ENCODE measurements around the gene FAM236B. TPM values are rescaled to one million over a fixed set of nuclear protein-coding genes. Genes with fewer than 3 reads are reported as not detected.
"Not testable (repeated sequence)": the region's sequence is repeated elsewhere in the genome, so short reads cannot be mapped to it uniquely, and the experiment has no call there.

The FAM236B gene
- polyA plus RNA-seq, result not detected

DNA sequence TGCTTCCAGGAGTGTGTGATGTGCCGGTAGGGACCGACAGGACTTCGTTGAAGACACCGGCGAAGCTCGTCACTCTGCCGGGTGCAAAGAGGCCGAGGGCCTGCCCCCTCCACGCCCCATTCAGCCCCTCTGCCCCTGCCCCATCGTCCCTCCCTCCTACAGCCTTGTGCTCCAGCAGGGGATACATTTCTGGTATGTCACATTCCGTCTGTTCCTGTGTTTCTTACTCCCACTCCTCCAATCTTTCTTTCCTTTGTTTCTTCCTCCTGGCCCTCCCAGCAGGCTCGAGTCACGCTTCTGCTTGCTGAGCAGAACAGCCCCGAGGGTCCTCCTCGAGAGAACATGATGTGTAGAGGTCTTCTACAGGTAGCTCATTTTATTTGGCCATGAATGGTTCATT lies at the start of gene FAM236B:
Gene FAM236B (minus strand): TSS at position 101 of the 400 bp plus-strand sequence. CDS start 100 bp downstream, at position 1.
- H3K4me1 Mint-ChIP-seq, H3K4me3 Mint-ChIP-seq, H3K36me3 Mint-ChIP-seq, H3K27me3 Mint-ChIP-seq, H3K9me3 Mint-ChIP-seq, H3K27ac Mint-ChIP-seq: not testable (repeated sequence)

DNA sequence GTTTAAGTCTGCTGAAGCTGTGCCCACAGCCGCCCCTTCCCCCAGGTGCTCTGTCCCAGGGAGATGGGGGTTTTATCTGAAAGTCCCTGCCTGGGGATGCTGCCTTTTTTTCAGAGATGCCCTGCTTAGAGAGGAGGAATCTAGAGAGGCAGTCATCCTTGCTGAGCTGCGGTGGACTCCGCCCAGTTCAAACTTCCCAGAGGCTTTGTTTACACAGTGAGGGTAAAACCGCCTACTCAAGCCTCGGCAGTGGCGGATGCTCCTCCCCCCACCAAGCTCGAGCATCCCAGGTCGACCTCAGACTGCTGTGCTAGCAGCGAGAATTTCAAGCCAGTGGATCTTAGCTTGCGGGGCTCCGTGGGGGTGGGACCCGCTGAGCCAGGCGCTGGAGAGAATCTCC lies 48.2 kb upstream of the FAM236B start:
- not testable (repeated sequence) for H3K9me3 Mint-ChIP-seq, H3K4me3 Mint-ChIP-seq, H3K36me3 Mint-ChIP-seq, H3K4me1 Mint-ChIP-seq, H3K27me3 Mint-ChIP-seq, H3K27ac Mint-ChIP-seq

- H3K27me3 Mint-ChIP-seq, H3K27ac Mint-ChIP-seq, H3K9me3 Mint-ChIP-seq, H3K36me3 Mint-ChIP-seq, H3K4me3 Mint-ChIP-seq, H3K4me1 Mint-ChIP-seq: not testable (repeated sequence)
Measured at GRCh38 chrX:72808110-72808509, 25.6 kb upstream of the FAM236B start, which contains the start of gene FAM236D. Gene FAM236D, minus strand, starts transcription at chrX:72808210. Its CDS starts 100 bp downstream, at chrX:72808110.

GRCh38 chrX:72790390-72790789 lies 7.9 kb upstream of the FAM236B start:
- not testable (repeated sequence) for H3K36me3 Mint-ChIP-seq, H3K27ac Mint-ChIP-seq, H3K27me3 Mint-ChIP-seq, H3K4me3 Mint-ChIP-seq, H3K9me3 Mint-ChIP-seq, H3K4me1 Mint-ChIP-seq

- not testable (repeated sequence) for H3K27me3 Mint-ChIP-seq, H3K9me3 Mint-ChIP-seq, H3K36me3 Mint-ChIP-seq, H3K27ac Mint-ChIP-seq, H3K4me3 Mint-ChIP-seq, H3K4me1 Mint-ChIP-seq
Measured at GRCh38 chrX:72788142-72788541, 5.7 kb upstream of the FAM236B start.

GRCh38 chrX:72783964-72784363 lies 1.5 kb upstream of the FAM236B start:
- not testable (repeated sequence) for H3K27me3 Mint-ChIP-seq, H3K4me1 Mint-ChIP-seq, H3K27ac Mint-ChIP-seq, H3K4me3 Mint-ChIP-seq, H3K36me3 Mint-ChIP-seq, H3K9me3 Mint-ChIP-seq

DNA sequence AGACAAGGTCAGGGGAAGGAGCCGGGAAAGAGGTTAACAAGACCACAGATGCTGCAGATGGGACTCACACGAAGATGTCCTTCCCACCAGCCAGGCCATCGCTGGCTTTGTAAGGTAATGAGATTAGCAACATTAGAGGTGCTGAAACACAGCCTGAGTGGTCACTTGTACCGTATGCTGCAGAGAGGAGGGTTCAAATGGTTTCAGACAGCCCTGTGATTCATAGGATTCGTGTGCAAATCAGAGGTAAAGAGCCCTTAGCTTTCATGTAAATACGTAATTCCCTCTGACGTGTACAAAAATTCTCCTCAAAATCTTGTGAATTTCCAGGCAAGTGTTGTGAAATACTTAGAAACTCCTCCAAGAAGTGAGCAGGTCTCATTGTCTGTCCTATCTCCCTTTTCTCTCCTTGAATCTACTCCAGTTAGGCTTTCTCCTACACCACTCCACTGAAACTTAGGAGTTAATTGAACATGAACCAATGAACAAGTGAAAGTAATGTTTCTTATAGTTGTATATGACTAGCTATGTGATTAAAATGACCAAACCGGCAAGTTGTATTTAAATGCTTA lies 991 bp upstream of the FAM236B start:
- H3K4me1 Mint-ChIP-seq, H3K27me3 Mint-ChIP-seq, H3K36me3 Mint-ChIP-seq, H3K9me3 Mint-ChIP-seq, H3K27ac Mint-ChIP-seq, H3K4me3 Mint-ChIP-seq: not testable (repeated sequence)

- not testable (repeated sequence) for H3K27ac Mint-ChIP-seq, H3K36me3 Mint-ChIP-seq
Measured at GRCh38 chrX:72778146-72778545, 4.3 kb downstream of the FAM236B start.

DNA sequence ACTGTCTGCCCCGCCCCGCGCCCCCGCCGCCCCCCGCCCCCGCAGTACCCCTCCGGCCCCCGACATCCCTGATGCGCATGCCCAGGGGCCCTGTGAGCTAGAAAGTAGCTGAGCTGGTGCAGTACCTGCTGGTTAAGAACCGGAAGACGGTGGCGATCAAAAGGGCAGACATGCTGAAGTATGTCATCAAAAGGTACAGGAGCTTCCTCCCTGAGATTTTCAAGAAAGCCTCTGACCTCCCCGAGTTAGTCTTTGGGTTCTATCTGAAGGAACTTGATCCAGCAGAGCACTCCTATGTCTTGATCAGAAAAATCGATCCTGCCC lies 5.0 kb downstream of the FAM236B start:
- not testable (repeated sequence) for H3K36me3 Mint-ChIP-seq, H3K9me3 Mint-ChIP-seq, H3K27me3 Mint-ChIP-seq, H3K4me1 Mint-ChIP-seq, H3K27ac Mint-ChIP-seq, H3K4me3 Mint-ChIP-seq

More at GRCh38 chrX:72778146-72778545, 4.3 kb downstream of the FAM236B start:
- H3K4me3 Mint-ChIP-seq, H3K27me3 Mint-ChIP-seq, H3K4me1 Mint-ChIP-seq, H3K9me3 Mint-ChIP-seq: not testable (repeated sequence)

DNA sequence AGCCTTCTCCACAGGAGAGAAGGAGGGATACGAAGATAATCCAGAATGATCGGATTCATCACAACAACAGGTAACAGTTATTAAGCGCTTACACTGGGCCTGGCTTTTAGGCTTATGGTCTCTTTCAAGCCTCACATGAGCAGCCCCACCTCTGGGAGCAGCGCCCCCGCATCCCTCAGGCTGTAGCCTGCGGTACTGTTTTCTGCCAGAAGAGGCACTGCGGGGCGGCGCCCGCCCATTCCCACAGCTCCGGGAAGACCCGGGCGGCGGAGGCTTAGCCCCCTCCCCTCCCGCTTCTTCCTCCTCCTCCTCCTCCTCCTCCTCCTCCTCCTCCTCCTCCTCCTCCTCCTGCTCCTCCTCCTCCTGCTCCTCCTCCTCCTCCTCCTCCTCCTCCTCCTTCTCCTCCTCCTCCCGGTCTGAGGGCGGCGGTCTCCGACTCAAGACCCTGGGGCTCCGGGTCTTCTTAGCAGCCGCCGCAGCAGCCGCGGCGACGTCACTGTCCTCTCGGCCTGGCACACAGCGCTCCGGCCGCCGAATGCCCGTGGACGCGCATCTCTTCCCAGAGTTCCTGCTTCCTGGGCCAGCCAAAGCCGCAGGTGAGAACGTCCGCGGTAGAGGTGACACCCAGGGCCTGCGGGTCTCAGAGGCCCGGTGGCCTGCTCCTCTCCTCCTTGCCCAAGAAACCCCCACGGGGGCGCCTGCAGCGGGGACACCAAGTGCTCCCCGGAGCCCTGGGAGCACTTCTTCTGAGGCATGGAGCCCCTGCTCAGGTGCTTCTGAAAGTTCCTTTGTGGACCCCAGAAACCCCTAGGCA lies 5.6 kb downstream of the FAM236B start, which contains the start of gene DMRTC1B:
Gene DMRTC1B (plus strand): TSS at position 238 of the 814 bp plus-strand sequence. CDS start 68,246 bp downstream, outside the sequence.
- H3K4me3 Mint-ChIP-seq, H3K9me3 Mint-ChIP-seq, H3K27me3 Mint-ChIP-seq, H3K4me1 Mint-ChIP-seq, H3K27ac Mint-ChIP-seq, H3K36me3 Mint-ChIP-seq: not testable (repeated sequence)

DNA sequence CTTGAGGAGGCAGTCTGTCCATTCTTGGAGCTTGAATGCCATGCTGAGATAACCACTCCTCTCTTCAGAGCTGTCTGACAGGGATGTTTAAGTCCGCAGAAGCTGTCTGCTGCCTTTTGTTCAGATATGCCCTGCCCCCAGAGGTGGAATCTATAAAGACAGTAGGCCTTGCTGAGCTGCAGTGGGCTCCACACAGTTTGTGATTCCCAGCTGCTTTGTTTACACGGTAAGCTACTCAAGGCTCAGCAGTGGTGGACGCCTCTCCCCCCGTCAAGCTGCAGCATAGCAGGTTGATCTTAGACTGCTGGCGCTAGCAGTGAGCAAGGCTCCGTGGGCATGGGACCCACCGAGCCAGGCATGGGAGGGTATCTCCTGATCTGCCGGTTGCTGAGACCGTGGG lies 22.0 kb downstream of the FAM236B start:
- H3K36me3 Mint-ChIP-seq, H3K4me3 Mint-ChIP-seq, H3K27ac Mint-ChIP-seq, H3K9me3 Mint-ChIP-seq, H3K27me3 Mint-ChIP-seq, H3K4me1 Mint-ChIP-seq: not testable (repeated sequence)

DNA sequence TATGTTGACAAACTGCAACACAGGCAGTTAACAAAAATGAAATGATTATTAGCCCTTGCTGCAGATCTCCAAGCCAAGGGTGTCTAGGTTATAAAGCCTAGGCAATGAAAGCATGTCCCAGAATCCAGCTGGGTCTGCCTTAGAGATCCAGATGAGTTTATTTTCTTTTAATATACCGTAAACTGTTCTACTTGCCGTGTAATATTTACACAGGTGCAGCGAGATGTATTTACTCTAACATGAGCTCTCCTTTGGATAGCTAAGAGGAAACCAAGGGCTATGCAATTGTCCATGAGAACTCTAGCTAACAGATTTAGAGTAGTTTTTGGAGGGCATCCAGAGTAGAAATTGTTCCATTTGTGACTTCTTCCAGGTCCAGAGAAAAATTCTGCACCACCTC lies 33.9 kb downstream of the FAM236B start:
- not testable (repeated sequence) for H3K9me3 Mint-ChIP-seq, H3K27me3 Mint-ChIP-seq, H3K4me3 Mint-ChIP-seq, H3K27ac Mint-ChIP-seq, H3K36me3 Mint-ChIP-seq, H3K4me1 Mint-ChIP-seq

DNA sequence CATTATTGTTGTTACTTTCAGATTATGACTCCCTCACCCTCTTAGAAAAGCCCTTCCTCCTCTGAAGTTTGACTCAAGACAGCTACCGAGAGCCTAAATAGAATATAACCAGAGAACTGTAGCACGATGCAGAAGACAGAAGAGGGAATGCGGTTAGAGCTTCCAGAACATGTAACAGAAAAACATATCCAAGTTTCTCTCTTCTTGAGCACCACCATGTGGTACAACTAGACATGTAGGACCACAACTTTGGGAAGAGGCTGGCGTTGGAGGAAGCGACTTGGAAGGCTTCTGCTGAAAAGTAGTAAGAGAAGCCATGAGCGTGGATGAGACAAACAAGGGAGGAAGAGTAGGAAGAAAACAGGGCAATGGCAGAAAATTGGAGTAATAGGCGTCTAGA lies 36.9 kb downstream of the FAM236B start:
- H3K27ac Mint-ChIP-seq, H3K4me3 Mint-ChIP-seq, H3K4me1 Mint-ChIP-seq, H3K27me3 Mint-ChIP-seq, H3K36me3 Mint-ChIP-seq, H3K9me3 Mint-ChIP-seq: not testable (repeated sequence)

- Mint-ChIP-seq H3K9me3 (peaks cover 0 to 5% (median 0%) of the 10 kb centered on the region in 3 donors), H3K4me1 (no peaks in the 10 kb centered on the region), H3K4me3 (no peak overlapping the region), H3K27me3 (peaks cover 9% of the 10 kb centered on the region), H3K36me3 (no peaks in the 10 kb centered on the region), H3K27ac (no peak overlapping the region)
Measured at GRCh38 chrX:72735561-72735960, 46.9 kb downstream of the FAM236B start.

DNA sequence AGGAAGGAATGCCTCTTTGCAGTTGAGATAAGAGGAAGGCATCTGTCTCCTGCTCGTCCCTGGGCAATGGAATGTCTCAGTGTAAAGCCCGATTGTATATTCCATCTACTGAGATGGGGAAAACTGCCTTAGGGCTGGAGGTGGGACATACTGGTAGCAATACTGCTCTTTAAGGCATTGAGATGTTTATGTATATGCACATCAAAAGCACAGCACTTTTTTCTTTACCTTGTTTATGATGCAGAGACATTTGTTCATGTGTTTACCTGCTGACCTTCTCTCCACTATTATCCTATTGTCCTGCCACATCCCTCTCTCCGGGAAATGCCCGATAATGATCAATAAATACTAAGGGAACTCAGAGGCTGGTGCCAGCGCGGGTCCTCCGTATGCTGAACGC lies 48.8 kb downstream of the FAM236B start:
- H3K27ac Mint-ChIP-seq, H3K36me3 Mint-ChIP-seq, H3K27me3 Mint-ChIP-seq, H3K4me1 Mint-ChIP-seq, H3K4me3 Mint-ChIP-seq, H3K9me3 Mint-ChIP-seq: not testable (repeated sequence)
